HepG2 (cell line): Measurements from ENCODE around the gene SDK1. TPM values are rescaled to one million over a fixed set of nuclear protein-coding genes. Genes with fewer than 3 reads are reported as not detected.

ENCODE experiments used
- CREB1 ChIP-seq, 2 experiments: fragments of 450-650 bp in 1 of 2; IDR thresholded peaks; 2 replicates each; pipeline ENCODE4 v1.6.1; 2016 to 2017; ENCODE audit warnings: control low read depth in 1 of 2, mild to moderate bottlenecking in 1 of 2, missing compliant biosample characterization in 1 of 2, missing genetic modification characterization in 1 of 2
- EZH2 ChIP-seq: conservative IDR thresholded peaks from 2 replicates; pipeline ENCODE4 v1.6.1; 2012; ENCODE audit warnings: mild to moderate bottlenecking, low read depth, low read length, moderate library complexity
- FOXA1 ChIP-seq, 2 experiments: fragments of 450-650 bp in 1 of 2; sonication (generic) in 1 of 2; formaldehyde crosslinking in 1 of 2; IDR thresholded peaks; 2 replicates each; pipeline versions ENCODE4 v1.4.0 to v1.6.1; 2016 to 2020; ENCODE audit warnings: missing genetic modification reagents in 1 of 2
- HDAC2 ChIP-seq: sonication (generic); formaldehyde crosslinking; IDR thresholded peaks from 2 replicates; pipeline ENCODE4 v1.4.0; 2020; ENCODE audit warnings: missing genetic modification reagents
- HMG20B ChIP-seq: conservative IDR thresholded peaks from 2 replicates; pipeline ENCODE4 v1.6.1; 2016; ENCODE audit warnings: missing genetic modification reagents, missing compliant biosample characterization
- IKZF1 ChIP-seq: fragments of 450-650 bp; IDR thresholded peaks from 2 replicates; pipeline ENCODE4 v1.7.1; 2016
- JUN ChIP-seq: sonication (generic); formaldehyde crosslinking; IDR thresholded peaks from 2 replicates; pipeline ENCODE4 v1.4.0; 2020; ENCODE audit warnings: mild to moderate bottlenecking, missing genetic modification reagents
- NCOA5 ChIP-seq: sonication (generic); formaldehyde crosslinking; IDR thresholded peaks from 2 replicates; pipeline ENCODE4 v1.4.0; 2020; ENCODE audit warnings: missing genetic modification reagents
- PCBP1 ChIP-seq: fragments of 200-400 bp; formaldehyde crosslinking; IDR thresholded peaks from 2 replicates; pipeline ENCODE4 v1.6.1; 2017; ENCODE audit warnings: mild to moderate bottlenecking, low read depth, low read length, borderline replicate concordance
- POLR2G ChIP-seq: fragments of 200-400 bp; formaldehyde crosslinking; IDR thresholded peaks from 2 replicates; pipeline ENCODE4 v1.6.1; 2018; ENCODE audit warnings: mild to moderate bottlenecking, low read depth, low read length, moderate library complexity
- PRPF4 ChIP-seq: fragments of 200-400 bp; formaldehyde crosslinking; IDR thresholded peaks from 2 replicates; pipeline ENCODE4 v1.6.1; 2016; ENCODE audit warnings: low read length, low read depth; ENCODE audit not compliant: poor library complexity, severe bottlenecking
- RFXANK ChIP-seq: IDR thresholded peaks from 2 replicates; pipeline ENCODE4 v1.6.1; 2016
- TEAD3 ChIP-seq: optimal IDR thresholded peaks from 2 replicates; pipeline ENCODE3; 2016; ENCODE audit warnings: borderline replicate concordance
- ZNF224 ChIP-seq: sonication (generic); formaldehyde crosslinking; IDR thresholded peaks from 2 replicates; pipeline ENCODE4 v1.5.0; 2020; ENCODE audit warnings: mild to moderate bottlenecking, missing genetic modification reagents
- ZNF24 ChIP-seq: fragments of 450-650 bp; IDR thresholded peaks from 2 replicates; pipeline ENCODE4 v1.6.1; 2017; ENCODE audit warnings: antibody characterized with exemption, mild to moderate bottlenecking
- ZNF549 ChIP-seq: sonication (generic); formaldehyde crosslinking; IDR thresholded peaks from 2 replicates; pipeline ENCODE4 v1.5.0; 2020; ENCODE audit warnings: missing genetic modification reagents
- ZSCAN12 ChIP-seq: sonication (generic); formaldehyde crosslinking; IDR thresholded peaks from 2 replicates; pipeline ENCODE4 v1.9.0; 2021; ENCODE audit warnings: mild to moderate bottlenecking, missing genetic modification reagents
- ZSCAN25 ChIP-seq: sonication (generic); formaldehyde crosslinking; IDR thresholded peaks from 2 replicates; pipeline ENCODE4 v1.8.0; 2022; ENCODE audit warnings: mild to moderate bottlenecking, missing genetic modification reagents
- polyA plus RNA-seq, 8 experiments: library from polyadenylated mRNA; depleted of rRNA in 3 of 8; stranded (reverse) in 7 of 8; unstranded in 1 of 8; fragments of >200 nt; fragmentation: Illumina TruSeq in 4 of 8; extraction: Trizol in 4 of 8; gene quantifications; 2 replicates each; pipeline versions ENCODE4 v1.2.1 to v1.2.3, GENCODE V29; 2011 to 2016; ENCODE audit warnings: low read depth in 4 of 8, missing spikeins in 1 of 8, mixed read lengths in 1 of 8; ENCODE audit not compliant: insufficient read depth in 1 of 8
- total RNA-seq, 5 experiments: library from RNA; depleted of rRNA; stranded (reverse); fragments of >200 nt; fragmentation: Illumina TruSeq; extraction: Trizol; gene quantifications; 2 replicates each; pipeline ENCODE4 v1.2.3, GENCODE V29; 2016; ENCODE audit warnings: low read depth in 1 of 5
- TF ChIP-seq, protein P1 (sequence below): sonication (generic); formaldehyde crosslinking; IDR thresholded peaks from 2 replicates; pipeline ENCODE4 v1.4.0; 2020; ENCODE audit warnings: mild to moderate bottlenecking, low read depth, missing genetic modification reagents
- TF ChIP-seq, protein P2 (sequence below): sonication (generic); formaldehyde crosslinking; IDR thresholded peaks from 2 replicates; pipeline ENCODE4 v1.4.0; 2020; ENCODE audit warnings: missing genetic modification reagents, borderline replicate concordance
- TF ChIP-seq, protein P3 (sequence below): sonication (generic); formaldehyde crosslinking; IDR thresholded peaks from 2 replicates; pipeline ENCODE4 v1.4.0; 2020; ENCODE audit warnings: missing genetic modification reagents, mild to moderate bottlenecking, borderline replicate concordance
- TF ChIP-seq, protein P4 (sequence below): IDR thresholded peaks from 2 replicates; pipeline ENCODE4 v1.6.1; 2016; ENCODE audit warnings: missing compliant biosample characterization, missing genetic modification reagents, borderline replicate concordance
- TF ChIP-seq, protein P5 (sequence below): sonication (generic); formaldehyde crosslinking; IDR thresholded peaks from 2 replicates; pipeline ENCODE4 v1.5.1; 2020; ENCODE audit warnings: missing genetic modification reagents, mild to moderate bottlenecking, borderline replicate concordance

SDK1 gene
- total and polyA plus RNA-seq, 2 of the 13 experiments (the other 11 are each of a cell fraction or from before 2014, with no cell fraction given), result 0.35 to 2.4 TPM

DNA sequence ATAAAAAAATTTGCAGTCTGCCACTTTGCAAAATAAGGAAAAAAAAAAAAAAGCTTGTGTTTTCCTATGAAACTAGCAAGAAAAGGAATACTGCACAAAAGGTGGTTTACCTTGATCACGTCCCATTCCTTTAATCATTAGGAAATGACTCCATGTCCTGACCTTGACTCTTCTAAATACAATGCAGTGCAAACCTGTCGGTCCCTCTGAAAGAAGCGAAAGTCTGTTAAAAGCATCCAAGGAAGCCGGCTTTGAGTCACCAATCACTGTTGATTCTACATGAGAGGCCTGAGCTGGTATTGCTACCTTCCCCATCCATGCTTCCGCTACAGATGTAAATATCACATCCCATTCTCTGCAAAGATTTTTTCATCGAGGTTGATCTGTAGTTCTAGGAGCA, 652.1 kb downstream of the SDK1 start (continued):
- TF ChIP-seq, protein P1, sequence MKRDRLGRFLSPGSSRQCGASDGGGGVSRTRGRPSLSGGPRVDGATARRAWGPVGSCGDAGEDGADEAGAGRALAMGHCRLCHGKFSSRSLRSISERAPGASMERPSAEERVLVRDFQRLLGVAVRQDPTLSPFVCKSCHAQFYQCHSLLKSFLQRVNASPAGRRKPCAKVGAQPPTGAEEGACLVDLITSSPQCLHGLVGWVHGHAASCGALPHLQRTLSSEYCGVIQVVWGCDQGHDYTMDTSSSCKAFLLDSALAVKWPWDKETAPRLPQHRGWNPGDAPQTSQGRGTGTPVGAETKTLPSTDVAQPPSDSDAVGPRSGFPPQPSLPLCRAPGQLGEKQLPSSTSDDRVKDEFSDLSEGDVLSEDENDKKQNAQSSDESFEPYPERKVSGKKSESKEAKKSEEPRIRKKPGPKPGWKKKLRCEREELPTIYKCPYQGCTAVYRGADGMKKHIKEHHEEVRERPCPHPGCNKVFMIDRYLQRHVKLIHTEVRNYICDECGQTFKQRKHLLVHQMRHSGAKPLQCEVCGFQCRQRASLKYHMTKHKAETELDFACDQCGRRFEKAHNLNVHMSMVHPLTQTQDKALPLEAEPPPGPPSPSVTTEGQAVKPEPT (CRISPR knock-in tag), result no peak
- TF ChIP-seq PRPF4, result no peak
- TF ChIP-seq NCOA5 (CRISPR knock-in tag), result no peak
- peak; percentile 53; the same call in 1 of the 2 replicates for TF ChIP-seq HDAC2 (CRISPR knock-in tag)
- no peak for TF ChIP-seq PCBP1
- TF ChIP-seq, protein P2, sequence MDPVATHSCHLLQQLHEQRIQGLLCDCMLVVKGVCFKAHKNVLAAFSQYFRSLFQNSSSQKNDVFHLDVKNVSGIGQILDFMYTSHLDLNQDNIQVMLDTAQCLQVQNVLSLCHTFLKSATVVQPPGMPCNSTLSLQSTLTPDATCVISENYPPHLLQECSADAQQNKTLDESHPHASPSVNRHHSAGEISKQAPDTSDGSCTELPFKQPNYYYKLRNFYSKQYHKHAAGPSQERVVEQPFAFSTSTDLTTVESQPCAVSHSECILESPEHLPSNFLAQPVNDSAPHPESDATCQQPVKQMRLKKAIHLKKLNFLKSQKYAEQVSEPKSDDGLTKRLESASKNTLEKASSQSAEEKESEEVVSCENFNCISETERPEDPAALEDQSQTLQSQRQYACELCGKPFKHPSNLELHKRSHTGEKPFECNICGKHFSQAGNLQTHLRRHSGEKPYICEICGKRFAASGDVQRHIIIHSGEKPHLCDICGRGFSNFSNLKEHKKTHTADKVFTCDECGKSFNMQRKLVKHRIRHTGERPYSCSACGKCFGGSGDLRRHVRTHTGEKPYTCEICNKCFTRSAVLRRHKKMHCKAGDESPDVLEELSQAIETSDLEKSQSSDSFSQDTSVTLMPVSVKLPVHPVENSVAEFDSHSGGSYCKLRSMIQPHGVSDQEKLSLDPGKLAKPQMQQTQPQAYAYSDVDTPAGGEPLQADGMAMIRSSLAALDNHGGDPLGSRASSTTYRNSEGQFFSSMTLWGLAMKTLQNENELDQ (CRISPR knock-in tag), result no peak
- TF ChIP-seq CREB1 (IDR thresholded peaks at IDR 0.05), result no peak
- TF ChIP-seq CREB1 (CRISPR knock-in tag; IDR thresholded peaks at IDR 0.05), result no peak
- no peak for TF ChIP-seq IKZF1
- TF ChIP-seq ZSCAN25 (CRISPR knock-in tag), result no peak
- TF ChIP-seq ZNF549 (CRISPR knock-in tag), result no peak
- 0 out of 2 replicates have a peak, but pooled peaks have one; percentile 50 for TF ChIP-seq JUN
- TF ChIP-seq RFXANK (CRISPR knock-in tag), result no peak
- no peak for TF ChIP-seq ZNF224 (CRISPR knock-in tag)
- TF ChIP-seq POLR2G, result no peak
- TF ChIP-seq, protein P3, sequence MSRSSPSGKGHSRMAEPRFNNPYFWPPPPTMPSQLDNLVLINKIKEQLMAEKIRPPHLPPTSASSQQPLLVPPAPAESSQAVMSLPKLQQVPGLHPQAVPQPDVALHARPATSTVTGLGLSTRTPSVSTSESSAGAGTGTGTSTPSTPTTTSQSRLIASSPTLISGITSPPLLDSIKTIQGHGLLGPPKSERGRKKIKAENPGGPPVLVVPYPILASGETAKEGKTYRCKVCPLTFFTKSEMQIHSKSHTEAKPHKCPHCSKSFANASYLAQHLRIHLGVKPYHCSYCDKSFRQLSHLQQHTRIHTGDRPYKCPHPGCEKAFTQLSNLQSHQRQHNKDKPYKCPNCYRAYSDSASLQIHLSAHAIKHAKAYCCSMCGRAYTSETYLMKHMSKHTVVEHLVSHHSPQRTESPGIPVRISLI, result peak; percentile 58; the same call in 1 of the 2 replicates
- TF ChIP-seq, protein P4, sequence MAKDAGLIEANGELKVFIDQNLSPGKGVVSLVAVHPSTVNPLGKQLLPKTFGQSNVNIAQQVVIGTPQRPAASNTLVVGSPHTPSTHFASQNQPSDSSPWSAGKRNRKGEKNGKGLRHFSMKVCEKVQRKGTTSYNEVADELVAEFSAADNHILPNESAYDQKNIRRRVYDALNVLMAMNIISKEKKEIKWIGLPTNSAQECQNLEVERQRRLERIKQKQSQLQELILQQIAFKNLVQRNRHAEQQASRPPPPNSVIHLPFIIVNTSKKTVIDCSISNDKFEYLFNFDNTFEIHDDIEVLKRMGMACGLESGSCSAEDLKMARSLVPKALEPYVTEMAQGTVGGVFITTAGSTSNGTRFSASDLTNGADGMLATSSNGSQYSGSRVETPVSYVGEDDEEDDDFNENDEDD (CRISPR knock-in tag), result no peak
- TF ChIP-seq, protein P5, sequence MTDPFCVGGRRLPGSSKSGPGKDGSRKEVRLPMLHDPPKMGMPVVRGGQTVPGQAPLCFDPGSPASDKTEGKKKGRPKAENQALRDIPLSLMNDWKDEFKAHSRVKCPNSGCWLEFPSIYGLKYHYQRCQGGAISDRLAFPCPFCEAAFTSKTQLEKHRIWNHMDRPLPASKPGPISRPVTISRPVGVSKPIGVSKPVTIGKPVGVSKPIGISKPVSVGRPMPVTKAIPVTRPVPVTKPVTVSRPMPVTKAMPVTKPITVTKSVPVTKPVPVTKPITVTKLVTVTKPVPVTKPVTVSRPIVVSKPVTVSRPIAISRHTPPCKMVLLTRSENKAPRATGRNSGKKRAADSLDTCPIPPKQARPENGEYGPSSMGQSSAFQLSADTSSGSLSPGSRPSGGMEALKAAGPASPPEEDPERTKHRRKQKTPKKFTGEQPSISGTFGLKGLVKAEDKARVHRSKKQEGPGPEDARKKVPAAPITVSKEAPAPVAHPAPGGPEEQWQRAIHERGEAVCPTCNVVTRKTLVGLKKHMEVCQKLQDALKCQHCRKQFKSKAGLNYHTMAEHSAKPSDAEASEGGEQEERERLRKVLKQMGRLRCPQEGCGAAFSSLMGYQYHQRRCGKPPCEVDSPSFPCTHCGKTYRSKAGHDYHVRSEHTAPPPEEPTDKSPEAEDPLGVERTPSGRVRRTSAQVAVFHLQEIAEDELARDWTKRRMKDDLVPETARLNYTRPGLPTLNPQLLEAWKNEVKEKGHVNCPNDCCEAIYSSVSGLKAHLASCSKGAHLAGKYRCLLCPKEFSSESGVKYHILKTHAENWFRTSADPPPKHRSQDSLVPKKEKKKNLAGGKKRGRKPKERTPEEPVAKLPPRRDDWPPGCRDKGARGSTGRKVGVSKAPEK (CRISPR knock-in tag), result no peak
- TF ChIP-seq ZSCAN12, result no peak
- TF ChIP-seq HMG20B, result no peak
- TF ChIP-seq FOXA1 (IDR thresholded peaks at IDR 0.05), result no peak
- TF ChIP-seq FOXA1 (CRISPR knock-in tag; IDR thresholded peaks at IDR 0.05), result peak; percentile 72
- TF ChIP-seq EZH2, result no peak
- peak; percentile 54 for TF ChIP-seq TEAD3 (CRISPR knock-in tag)
- no peak for TF ChIP-seq ZNF24
